A549 treated with ZK216348 at 1 μM for 4 hours (cell line): ENCODE measurements around the gene OR5D16. TPM values are rescaled to one million over a fixed set of nuclear protein-coding genes. Genes with fewer than 3 reads are reported as not detected.

ENCODE experiments used
- total RNA-seq: library from RNA; stranded (reverse); fragments of 200-300 nt; extraction: Qiagen RNA extraction; gene quantifications from 5 replicates; pipeline ENCODE4 v1.2.3, GENCODE V29; 2022; ENCODE audit warnings: low read depth

OR5D16 gene
- not detected in 5 replicates for total RNA-seq

DNA sequence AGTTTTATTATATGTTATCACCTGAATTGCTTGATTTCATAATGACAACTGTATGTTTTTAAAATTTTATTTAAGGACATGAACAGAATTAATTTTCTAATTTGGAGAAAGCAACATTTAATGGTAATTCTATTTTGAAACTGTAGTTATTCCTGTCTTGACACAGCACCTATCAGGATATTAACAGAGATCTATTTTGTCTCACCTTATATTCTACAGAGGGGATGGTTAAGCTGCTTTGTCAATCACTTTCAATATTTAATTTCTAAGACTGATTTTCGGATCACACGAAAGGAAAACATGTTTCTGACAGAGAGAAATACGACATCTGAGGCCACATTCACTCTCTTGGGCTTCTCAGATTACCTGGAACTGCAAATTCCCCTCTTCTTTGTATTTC is at the start of gene OR5D16:
OR5D16 (plus strand) TSS at position 301 of the 400 bp plus-strand sequence; CDS start at position 301, 0 bp downstream.

DNA sequence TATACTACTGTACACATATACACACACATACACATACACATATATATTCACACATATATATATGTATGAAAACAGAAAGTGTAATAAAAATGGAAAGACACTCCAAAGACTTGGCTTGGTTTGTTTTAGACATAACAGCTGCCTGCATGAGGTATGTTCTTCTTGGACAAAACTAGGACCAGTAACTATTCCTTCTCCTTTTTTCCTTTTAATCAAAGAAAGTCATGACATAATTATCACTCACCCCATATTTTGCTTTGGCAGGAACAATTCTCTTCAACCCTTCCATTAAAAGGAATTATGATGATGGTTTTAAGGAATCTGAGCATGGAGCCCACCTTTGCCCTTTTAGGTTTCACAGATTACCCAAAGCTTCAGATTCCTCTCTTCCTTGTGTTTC is 43.3 kb upstream of the OR5D16 start, which contains the start of gene OR5D14:
OR5D14 (plus strand) TSS at position 301 of the 400 bp plus-strand sequence; CDS start at position 301, 0 bp downstream.

DNA sequence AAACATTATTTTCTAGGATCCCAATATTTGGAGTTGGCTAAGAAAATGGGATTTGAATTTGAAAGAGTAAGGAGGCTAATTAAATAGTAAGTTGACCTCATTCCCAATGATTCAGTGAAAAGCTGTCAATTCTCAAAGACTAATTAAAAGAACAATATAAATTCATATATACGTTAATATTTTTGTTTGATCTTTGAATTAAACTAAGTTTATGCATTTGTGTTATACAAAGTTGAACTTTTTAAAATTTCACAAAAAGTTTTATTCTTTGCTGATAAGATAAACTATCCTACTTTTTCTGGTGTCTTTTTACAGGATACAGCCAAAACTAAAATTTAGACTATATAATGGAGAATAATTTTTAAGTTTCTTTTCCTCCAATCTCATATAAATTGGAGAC is 27.5 kb upstream of the OR5D16 start, which contains the start of gene OR5L1:
OR5L1 (plus strand) TSS at position 301 of the 400 bp plus-strand sequence. CDS start 100 bp downstream, outside the sequence.

DNA sequence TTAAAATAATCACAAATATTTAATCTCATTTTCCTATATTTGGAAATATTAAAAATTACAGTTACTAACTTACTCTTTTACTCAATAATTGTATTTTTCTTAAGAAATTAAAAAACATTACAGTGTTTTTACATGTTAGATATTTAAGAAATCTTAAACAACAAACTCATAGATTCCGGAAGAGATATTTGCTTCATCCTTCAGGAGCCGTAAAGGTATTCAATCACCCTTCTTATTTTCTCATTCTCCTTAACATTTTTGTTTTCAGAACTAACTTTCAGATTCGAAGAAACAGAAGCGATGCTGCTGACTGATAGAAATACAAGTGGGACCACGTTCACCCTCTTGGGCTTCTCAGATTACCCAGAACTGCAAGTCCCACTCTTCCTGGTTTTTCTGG is 19.2 kb upstream of the OR5D16 start, which contains the start of gene OR5D18:
OR5D18 (plus strand) TSS at position 301 of the 400 bp plus-strand sequence; CDS start at position 301, 0 bp downstream.

DNA sequence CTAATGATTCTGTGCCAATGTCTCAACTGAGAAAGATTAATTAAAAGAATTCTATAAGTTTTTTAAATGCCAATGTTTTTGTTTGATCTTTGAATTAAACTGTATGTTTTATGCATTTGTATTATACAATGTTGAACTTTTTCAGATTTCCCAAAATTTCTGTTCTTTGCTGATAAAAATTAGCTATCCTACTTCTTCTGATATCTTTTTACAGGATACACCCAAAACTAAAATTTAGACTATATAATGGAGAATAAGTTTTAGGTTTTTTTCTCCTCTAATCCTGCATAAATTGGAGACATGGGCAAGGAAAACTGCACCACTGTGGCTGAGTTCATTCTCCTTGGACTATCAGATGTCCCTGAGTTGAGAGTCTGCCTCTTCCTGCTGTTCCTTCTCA is 11.6 kb upstream of the OR5D16 start, which contains the start of gene OR5L2:
OR5L2 (plus strand) TSS at position 301 of the 400 bp plus-strand sequence; CDS start at position 301, 0 bp downstream.

DNA sequence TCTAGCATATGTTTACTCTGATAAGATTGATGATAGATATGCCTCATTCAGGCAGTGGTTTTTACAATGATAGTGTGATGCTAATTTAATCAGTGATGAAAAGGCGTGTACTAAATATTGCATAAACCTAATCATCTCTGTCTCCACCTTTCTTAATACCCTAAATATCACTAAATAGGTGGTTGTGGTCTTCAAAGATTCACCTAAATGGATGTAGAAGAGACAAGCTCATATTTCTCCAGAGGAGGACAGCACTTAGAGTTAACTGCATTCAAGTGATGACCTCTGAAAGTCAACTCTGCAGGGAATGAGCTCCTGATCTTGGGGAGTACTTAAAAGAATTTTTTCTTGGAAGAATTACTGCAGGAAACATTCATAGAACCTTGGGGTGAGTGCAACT is 44.4 kb downstream of the OR5D16 start, which contains the start of gene TRIM51:
TRIM51 (plus strand) TSS at position 301 of the 400 bp plus-strand sequence. CDS start 2,132 bp downstream, outside the sequence.

Other genes starting within 250 kb of the OR5D16 start
- gene OR4C11, start 231.1 kb upstream of the OR5D16 start, total RNA-seq: not detected in 5 replicates
- gene OR4P4, start 203.6 kb upstream of the OR5D16 start, total RNA-seq: not detected in 5 replicates
- gene OR4S2, start 190.4 kb upstream of the OR5D16 start, total RNA-seq: not detected in 5 replicates
- gene OR4C6, start 176.6 kb upstream of the OR5D16 start, total RNA-seq: not detected in 5 replicates
- not detected in 5 replicates for gene OR5D13, start 65.3 kb upstream of the OR5D16 start, total RNA-seq
- gene OR5D14, start 43.2 kb upstream of the OR5D16 start, total RNA-seq: not detected in 5 replicates
- gene OR5L1, start 27.4 kb upstream of the OR5D16 start, total RNA-seq: not detected in 5 replicates
- not detected in 5 replicates for gene OR5D18, start 19.1 kb upstream of the OR5D16 start, total RNA-seq
- not detected in 5 replicates for gene OR5L2, start 11.5 kb upstream of the OR5D16 start, total RNA-seq
- not detected in 5 replicates for gene TRIM51, start 44.5 kb downstream of the OR5D16 start, total RNA-seq
- not detected in 5 replicates for gene OR5W2, start 75.8 kb downstream of the OR5D16 start, total RNA-seq
- gene OR5I1, start 97.6 kb downstream of the OR5D16 start, total RNA-seq: not detected in 5 replicates
- not detected in 5 replicates for gene OR10AG1, start 131.2 kb downstream of the OR5D16 start, total RNA-seq
- not detected in 5 replicates for gene OR5F1, start 155.9 kb downstream of the OR5D16 start, total RNA-seq
- not detected in 5 replicates for gene OR5AS1, start 188.9 kb downstream of the OR5D16 start, total RNA-seq